ENCODE results near the gene SPRED2. TPM values are rescaled to one million over a fixed set of nuclear protein-coding genes. Genes with fewer than 3 reads are reported as not detected.
A peak's percentile ranks its signal among the peaks of the same experiment; 100 is the strongest.

The SPRED2 gene
- total RNA-seq, 1 donor from 2014 or later, result 54.5 TPM

GRCh38 chr2:65477590-65477989 is 45.2 kb upstream of the SPRED2 start:
- H3K27ac Mint-ChIP-seq (ENCODE audit: unreplicated experiment), result no peak overlapping the region
- no peak for DNase-seq
- TF ChIP-seq, protein P1, sequence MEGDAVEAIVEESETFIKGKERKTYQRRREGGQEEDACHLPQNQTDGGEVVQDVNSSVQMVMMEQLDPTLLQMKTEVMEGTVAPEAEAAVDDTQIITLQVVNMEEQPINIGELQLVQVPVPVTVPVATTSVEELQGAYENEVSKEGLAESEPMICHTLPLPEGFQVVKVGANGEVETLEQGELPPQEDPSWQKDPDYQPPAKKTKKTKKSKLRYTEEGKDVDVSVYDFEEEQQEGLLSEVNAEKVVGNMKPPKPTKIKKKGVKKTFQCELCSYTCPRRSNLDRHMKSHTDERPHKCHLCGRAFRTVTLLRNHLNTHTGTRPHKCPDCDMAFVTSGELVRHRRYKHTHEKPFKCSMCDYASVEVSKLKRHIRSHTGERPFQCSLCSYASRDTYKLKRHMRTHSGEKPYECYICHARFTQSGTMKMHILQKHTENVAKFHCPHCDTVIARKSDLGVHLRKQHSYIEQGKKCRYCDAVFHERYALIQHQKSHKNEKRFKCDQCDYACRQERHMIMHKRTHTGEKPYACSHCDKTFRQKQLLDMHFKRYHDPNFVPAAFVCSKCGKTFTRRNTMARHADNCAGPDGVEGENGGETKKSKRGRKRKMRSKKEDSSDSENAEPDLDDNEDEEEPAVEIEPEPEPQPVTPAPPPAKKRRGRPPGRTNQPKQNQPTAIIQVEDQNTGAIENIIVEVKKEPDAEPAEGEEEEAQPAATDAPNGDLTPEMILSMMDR (IDR thresholded peaks at IDR 0.05; ENCODE audit: partially characterized antibody, unreplicated experiment), result no peak
- peaks cover 10% of the 10 kb centered on the region for H3K4me1 Mint-ChIP-seq (ENCODE audit: low read depth, unreplicated experiment)
- no peak overlapping the region for H3K4me3 Mint-ChIP-seq (ENCODE audit: unreplicated experiment)
- peaks cover 11% of the 10 kb centered on the region for H3K36me3 Mint-ChIP-seq (ENCODE audit: unreplicated experiment)
- H3K27me3 Mint-ChIP-seq (ENCODE audit: unreplicated experiment), result peaks cover 3% of the 10 kb centered on the region
- H3K9me3 Mint-ChIP-seq (ENCODE audit: unreplicated experiment), result peaks cover 1% of the 10 kb centered on the region

DNA sequence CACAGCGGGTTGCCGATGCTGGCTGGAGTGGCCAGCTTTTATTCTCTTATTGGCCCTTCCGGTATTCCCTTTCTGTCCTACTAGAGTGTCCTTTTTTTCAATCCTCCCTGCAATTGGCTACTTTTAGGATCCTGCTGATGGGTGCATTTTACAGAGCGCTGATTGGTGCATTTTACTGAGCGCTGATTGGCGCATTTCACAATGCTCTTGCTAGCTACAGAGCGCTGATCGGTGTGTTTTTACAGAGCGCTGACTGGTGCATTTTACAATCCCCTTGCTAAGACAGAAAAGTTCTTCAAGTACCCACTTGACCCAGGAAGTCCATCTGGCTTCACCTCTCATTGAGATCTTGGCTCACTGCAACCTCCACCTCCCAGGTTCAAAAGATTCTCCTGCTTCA is 44.4 kb upstream of the SPRED2 start:
- Mint-ChIP-seq H3K4me1 (ENCODE audit: low read depth, unreplicated experiment) (peaks cover 10% of the 10 kb centered on the region), H3K9me3 (ENCODE audit: unreplicated experiment) (peaks cover 1% of the 10 kb centered on the region), H3K27me3 (ENCODE audit: unreplicated experiment) (peaks cover 3% of the 10 kb centered on the region), H3K36me3 (ENCODE audit: unreplicated experiment) (peaks cover 11% of the 10 kb centered on the region), H3K27ac (ENCODE audit: unreplicated experiment) (no peak overlapping the region), H3K4me3 (ENCODE audit: unreplicated experiment) (no peak overlapping the region)
- TF ChIP-seq, protein P1 (IDR thresholded peaks at IDR 0.05; ENCODE audit: partially characterized antibody, unreplicated experiment), result no peak
- no peak for DNase-seq

DNA sequence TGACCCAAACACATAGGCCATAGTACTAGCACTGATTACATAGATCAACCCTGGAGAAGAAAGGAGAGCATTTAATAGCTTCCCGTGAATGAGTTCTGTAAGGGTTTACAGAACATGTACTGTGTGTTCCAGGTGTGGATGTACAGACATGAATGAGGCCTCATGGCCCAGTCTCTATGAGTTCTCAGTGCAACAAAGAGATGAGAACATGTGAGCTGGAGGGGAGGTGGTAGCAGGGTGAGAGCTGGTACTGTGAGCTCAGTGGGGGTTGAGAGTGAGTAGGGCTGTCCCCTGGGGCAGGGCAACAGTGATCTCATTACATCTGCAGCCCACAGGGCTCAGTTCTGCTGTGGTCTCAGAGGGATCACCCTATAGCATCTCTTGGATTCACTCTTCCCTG is 42.6 kb upstream of the SPRED2 start:
- H3K9me3 Mint-ChIP-seq (ENCODE audit: unreplicated experiment), result peaks cover 1% of the 10 kb centered on the region
- no peak for DNase-seq
- peaks cover 11% of the 10 kb centered on the region for H3K36me3 Mint-ChIP-seq (ENCODE audit: unreplicated experiment)
- H3K27me3 Mint-ChIP-seq (ENCODE audit: unreplicated experiment), result peaks cover 3% of the 10 kb centered on the region
- no peak overlapping the region for H3K4me3 Mint-ChIP-seq (ENCODE audit: unreplicated experiment)
- peak overlapping the region; percentile 11 for H3K27ac Mint-ChIP-seq (ENCODE audit: unreplicated experiment)
- TF ChIP-seq, protein P1 (IDR thresholded peaks at IDR 0.05; ENCODE audit: partially characterized antibody, unreplicated experiment), result no peak
- peaks cover 10% of the 10 kb centered on the region for H3K4me1 Mint-ChIP-seq (ENCODE audit: low read depth, unreplicated experiment)

DNA sequence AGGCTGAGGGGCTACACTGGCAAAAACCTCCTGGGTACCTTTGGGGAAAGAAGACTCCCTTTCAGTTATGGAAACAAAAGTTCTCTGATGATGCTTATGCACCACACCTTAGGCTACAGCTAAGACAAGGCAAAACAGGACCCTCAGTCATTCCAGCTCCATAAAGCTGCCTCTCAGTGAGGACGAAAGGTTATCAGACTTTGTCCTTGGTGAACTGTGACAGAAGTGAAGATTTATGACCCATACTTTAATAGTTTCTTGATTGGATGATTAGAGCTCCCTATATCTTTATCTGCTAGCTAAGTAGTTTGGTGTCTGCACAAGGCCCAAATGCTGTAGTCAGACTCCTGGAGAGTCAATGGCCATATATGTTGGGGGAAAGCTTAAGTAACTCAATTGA is 40.6 kb upstream of the SPRED2 start:
- no peak overlapping the region for H3K4me3 Mint-ChIP-seq (ENCODE audit: unreplicated experiment)

GRCh38 chr2:65471409-65471808 is 39.0 kb upstream of the SPRED2 start:
- TF ChIP-seq, protein P1 (IDR thresholded peaks at IDR 0.05; ENCODE audit: partially characterized antibody, unreplicated experiment), result no peak
- peaks cover 3% of the 10 kb centered on the region for H3K27me3 Mint-ChIP-seq (ENCODE audit: unreplicated experiment)

More for the DNA sequence above, 40.6 kb upstream of the SPRED2 start:
- peaks cover 11% of the 10 kb centered on the region for H3K36me3 Mint-ChIP-seq (ENCODE audit: unreplicated experiment)
- TF ChIP-seq, protein P1 (IDR thresholded peaks at IDR 0.05; ENCODE audit: partially characterized antibody, unreplicated experiment), result no peak
- peak overlapping the region; percentile 22 for H3K27ac Mint-ChIP-seq (ENCODE audit: unreplicated experiment)
- peaks cover 3% of the 10 kb centered on the region for H3K27me3 Mint-ChIP-seq (ENCODE audit: unreplicated experiment)
- H3K4me1 Mint-ChIP-seq (ENCODE audit: low read depth, unreplicated experiment), result peaks cover 10% of the 10 kb centered on the region
- DNase-seq, result no peak
- peaks cover 1% of the 10 kb centered on the region for H3K9me3 Mint-ChIP-seq (ENCODE audit: unreplicated experiment)

More at GRCh38 chr2:65471409-65471808, 39.0 kb upstream of the SPRED2 start:
- no peak overlapping the region for H3K4me3 Mint-ChIP-seq (ENCODE audit: unreplicated experiment)
- no peak overlapping the region for H3K27ac Mint-ChIP-seq (ENCODE audit: unreplicated experiment)
- peaks cover 1% of the 10 kb centered on the region for H3K9me3 Mint-ChIP-seq (ENCODE audit: unreplicated experiment)
- DNase-seq, result no peak
- peaks cover 10% of the 10 kb centered on the region for H3K4me1 Mint-ChIP-seq (ENCODE audit: low read depth, unreplicated experiment)
- H3K36me3 Mint-ChIP-seq (ENCODE audit: unreplicated experiment), result peaks cover 11% of the 10 kb centered on the region

Data from glutamatergic neuron (in vitro differentiated cells).